Endothelial cell (in vitro differentiated cells): ENCODE data around the gene CACNB2. TPM values are rescaled to one million over a fixed set of nuclear protein-coding genes. Genes with fewer than 3 reads are reported as not detected.
"Not testable (repeated sequence)": the region's sequence is repeated elsewhere in the genome, so short reads cannot be mapped to it uniquely, and the experiment has no call there.

ENCODE experiments used
- DNase-seq: peaks from one replicate; pipeline ENCODE4 v3.0.0; 2021; ENCODE audit warnings: low spot score
- H3K27ac Mint-ChIP-seq: one replicate; pipeline ENCODE4 v1.8.0; 2021; ENCODE audit warnings: mixed read lengths, inconsistent platforms; ENCODE audit not compliant: unreplicated experiment
- H3K27me3 Mint-ChIP-seq: one replicate; pipeline ENCODE4 v1.8.0; 2021; ENCODE audit warnings: mild to moderate bottlenecking, moderate library complexity, mixed read lengths, inconsistent platforms; ENCODE audit not compliant: unreplicated experiment
- H3K36me3 Mint-ChIP-seq: one replicate; pipeline ENCODE4 v1.8.0; 2021; ENCODE audit warnings: mild to moderate bottlenecking, low read depth, mixed read lengths, inconsistent platforms; ENCODE audit not compliant: unreplicated experiment
- H3K4me1 Mint-ChIP-seq: one replicate; pipeline ENCODE4 v1.8.0; 2021; ENCODE audit warnings: mild to moderate bottlenecking, mixed read lengths, inconsistent platforms; ENCODE audit not compliant: unreplicated experiment
- H3K4me3 Mint-ChIP-seq: one replicate; pipeline ENCODE4 v1.8.0; 2021; ENCODE audit warnings: mild to moderate bottlenecking, mixed read lengths, inconsistent platforms; ENCODE audit not compliant: unreplicated experiment
- H3K9me3 Mint-ChIP-seq: one replicate; pipeline ENCODE4 v1.8.0; 2021; ENCODE audit warnings: mixed read lengths, inconsistent platforms; ENCODE audit not compliant: unreplicated experiment
- total RNA-seq: library from RNA; stranded (reverse); fragmentation: NEBNext Ultra II Directional; extraction: Animal tissue kit (Norgen Biotek cat#: 25700); gene quantifications from one replicate; pipeline ENCODE4 v1.2.1, GENCODE V29; 2021; ENCODE audit not compliant: unreplicated experiment
- TF ChIP-seq, protein P1 (sequence below): fragments of 200-600 bp; sonication (generic); IDR thresholded peaks from one replicate; pipeline ENCODE4 v1.5.0; 2021; ENCODE audit warnings: antibody characterized with exemption; ENCODE audit not compliant: unreplicated experiment

The CACNB2 gene
- total RNA-seq, 1 donor from 2014 or later = 1.5 TPM

DNA sequence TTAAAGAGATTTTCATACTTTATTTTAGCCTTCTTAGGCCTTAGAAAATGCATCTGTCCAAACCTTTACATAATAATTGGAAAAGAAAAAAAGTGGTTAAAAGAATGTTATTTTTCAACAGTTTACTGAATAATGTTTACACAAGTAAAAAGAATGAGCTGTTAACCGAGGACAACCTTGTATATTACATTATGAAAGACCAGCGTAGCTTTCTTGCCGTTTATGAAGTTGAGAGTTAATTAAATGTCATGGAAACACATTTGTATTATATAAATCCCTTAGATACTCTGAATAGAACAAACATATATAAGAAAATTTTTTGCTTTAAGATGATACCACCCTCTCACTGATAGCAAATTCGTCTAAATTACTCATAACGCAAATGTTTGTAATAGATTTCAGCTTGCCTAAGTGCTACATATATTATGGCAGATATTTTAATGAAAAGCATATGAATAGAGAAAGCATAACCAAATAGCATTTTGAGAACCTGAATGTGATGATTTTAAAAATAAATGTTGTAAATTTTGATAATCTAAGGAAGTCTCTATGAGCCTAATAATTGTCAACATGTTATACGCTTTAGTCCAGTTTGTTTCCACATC is 9.1 kb downstream of the CACNB2 start:
- DNase-seq = no peak
- H3K4me3 Mint-ChIP-seq = no peak overlapping the region
- no peaks in the 10 kb centered on the region for H3K9me3 Mint-ChIP-seq
- H3K27ac Mint-ChIP-seq = no peak overlapping the region
- H3K4me1 Mint-ChIP-seq = peaks cover 12% of the 10 kb centered on the region
- no peaks in the 10 kb centered on the region for H3K36me3 Mint-ChIP-seq
- peaks cover 1% of the 10 kb centered on the region for H3K27me3 Mint-ChIP-seq
- TF ChIP-seq, protein P1, sequence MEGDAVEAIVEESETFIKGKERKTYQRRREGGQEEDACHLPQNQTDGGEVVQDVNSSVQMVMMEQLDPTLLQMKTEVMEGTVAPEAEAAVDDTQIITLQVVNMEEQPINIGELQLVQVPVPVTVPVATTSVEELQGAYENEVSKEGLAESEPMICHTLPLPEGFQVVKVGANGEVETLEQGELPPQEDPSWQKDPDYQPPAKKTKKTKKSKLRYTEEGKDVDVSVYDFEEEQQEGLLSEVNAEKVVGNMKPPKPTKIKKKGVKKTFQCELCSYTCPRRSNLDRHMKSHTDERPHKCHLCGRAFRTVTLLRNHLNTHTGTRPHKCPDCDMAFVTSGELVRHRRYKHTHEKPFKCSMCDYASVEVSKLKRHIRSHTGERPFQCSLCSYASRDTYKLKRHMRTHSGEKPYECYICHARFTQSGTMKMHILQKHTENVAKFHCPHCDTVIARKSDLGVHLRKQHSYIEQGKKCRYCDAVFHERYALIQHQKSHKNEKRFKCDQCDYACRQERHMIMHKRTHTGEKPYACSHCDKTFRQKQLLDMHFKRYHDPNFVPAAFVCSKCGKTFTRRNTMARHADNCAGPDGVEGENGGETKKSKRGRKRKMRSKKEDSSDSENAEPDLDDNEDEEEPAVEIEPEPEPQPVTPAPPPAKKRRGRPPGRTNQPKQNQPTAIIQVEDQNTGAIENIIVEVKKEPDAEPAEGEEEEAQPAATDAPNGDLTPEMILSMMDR = no peak

DNA sequence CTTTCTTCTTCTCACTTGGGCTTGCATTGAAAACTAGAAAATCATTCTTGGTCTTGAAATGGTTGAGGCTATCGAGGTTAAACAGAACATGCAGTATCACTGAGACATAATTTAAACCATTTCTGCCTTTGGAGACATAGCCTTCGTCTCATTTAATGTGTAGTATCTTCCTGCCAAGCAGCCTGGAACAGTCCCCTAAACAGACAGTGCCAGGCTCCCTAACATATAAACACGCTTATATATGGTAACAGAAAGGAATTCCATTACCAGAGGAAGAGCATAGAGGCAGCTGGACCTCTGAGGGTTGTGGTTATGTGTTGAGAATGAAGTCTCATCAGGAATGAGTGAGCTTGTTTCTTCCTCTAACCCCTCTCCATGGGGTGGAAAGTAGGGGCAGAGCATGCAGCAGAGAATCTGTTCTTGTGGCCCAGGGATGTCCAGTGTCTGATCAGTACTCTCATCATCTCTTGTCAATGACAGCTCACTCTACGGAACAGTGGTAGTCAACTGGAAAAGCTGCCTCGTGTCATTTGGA is 11.2 kb downstream of the CACNB2 start:
- no peak for DNase-seq
- no peak overlapping the region for H3K27ac Mint-ChIP-seq
- H3K27me3 Mint-ChIP-seq = peaks cover 1% of the 10 kb centered on the region
- no peak overlapping the region for H3K4me3 Mint-ChIP-seq
- H3K9me3 Mint-ChIP-seq = no peaks in the 10 kb centered on the region
- H3K4me1 Mint-ChIP-seq = no peaks in the 10 kb centered on the region
- no peaks in the 10 kb centered on the region for H3K36me3 Mint-ChIP-seq
- TF ChIP-seq, protein P1 = no peak

DNA sequence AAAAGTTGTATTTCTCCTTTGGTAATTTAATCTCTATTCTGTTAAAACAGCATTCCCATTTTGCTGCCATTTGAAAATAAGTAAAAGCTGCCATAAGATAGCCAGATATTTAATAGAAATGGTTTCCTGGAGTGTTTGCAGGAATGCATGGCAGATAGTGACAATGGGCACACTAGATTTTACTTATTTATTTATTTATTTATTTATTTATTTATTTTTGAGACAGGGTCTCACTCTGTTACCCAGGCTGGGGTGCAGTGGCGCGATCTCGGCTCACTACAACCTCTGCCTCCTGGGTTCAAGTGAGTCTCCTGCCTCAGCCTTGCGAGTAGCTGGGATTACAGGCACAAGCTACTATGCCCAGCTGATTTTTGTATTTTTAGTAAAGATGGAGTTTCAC is 13.2 kb downstream of the CACNB2 start:
- not testable (repeated sequence) for H3K36me3 Mint-ChIP-seq, H3K4me3 Mint-ChIP-seq, H3K27ac Mint-ChIP-seq, DNase-seq, H3K4me1 Mint-ChIP-seq, H3K9me3 Mint-ChIP-seq, H3K27me3 Mint-ChIP-seq

DNA sequence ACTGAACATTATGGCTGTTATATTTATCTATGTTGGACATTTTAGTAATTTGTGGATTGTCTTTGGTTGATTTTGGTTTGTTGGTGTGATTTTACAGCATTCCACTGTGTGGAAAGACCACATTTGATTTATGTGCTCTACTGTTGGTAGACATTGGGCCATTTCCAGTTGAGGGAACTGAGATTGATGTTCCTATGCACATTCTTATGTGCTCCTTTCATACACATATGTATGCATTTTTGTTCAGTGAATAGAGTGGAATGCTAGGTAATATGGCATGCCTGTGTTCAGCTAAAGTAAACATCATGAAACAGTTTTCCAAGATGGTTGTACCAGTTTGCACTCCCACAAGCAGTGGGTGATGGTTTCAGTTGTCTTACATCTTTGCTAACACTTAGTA is 15.1 kb downstream of the CACNB2 start:
- Mint-ChIP-seq H3K27me3 (peaks cover 1% of the 10 kb centered on the region), H3K27ac (no peak overlapping the region), H3K4me1 (no peaks in the 10 kb centered on the region), H3K36me3 (no peaks in the 10 kb centered on the region), H3K9me3 (no peaks in the 10 kb centered on the region), H3K4me3 (no peak overlapping the region)
- no peak for DNase-seq
- TF ChIP-seq, protein P1 = no peak

DNA sequence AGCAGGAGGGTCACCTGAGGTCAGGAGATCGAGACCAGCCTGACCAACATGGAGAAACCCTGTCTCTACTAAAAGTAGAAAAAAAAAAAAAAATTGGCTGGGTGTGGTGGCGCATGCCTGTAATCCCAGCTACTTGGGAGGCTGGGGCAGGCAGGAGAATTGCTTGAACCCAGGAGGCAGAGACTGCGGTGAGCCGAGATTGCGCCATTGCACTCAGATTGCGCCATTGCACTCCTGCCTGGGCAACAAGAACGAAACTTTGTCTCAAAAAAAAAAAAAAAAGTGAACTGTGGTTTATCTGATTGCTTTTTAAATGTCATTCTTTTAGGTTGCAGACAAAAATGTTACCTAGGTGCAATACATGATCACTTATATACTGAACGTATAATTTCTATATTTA is 16.6 kb downstream of the CACNB2 start:
- H3K27me3 Mint-ChIP-seq, H3K36me3 Mint-ChIP-seq, H3K4me1 Mint-ChIP-seq, H3K27ac Mint-ChIP-seq, H3K4me3 Mint-ChIP-seq, DNase-seq, H3K9me3 Mint-ChIP-seq: not testable (repeated sequence)

DNA sequence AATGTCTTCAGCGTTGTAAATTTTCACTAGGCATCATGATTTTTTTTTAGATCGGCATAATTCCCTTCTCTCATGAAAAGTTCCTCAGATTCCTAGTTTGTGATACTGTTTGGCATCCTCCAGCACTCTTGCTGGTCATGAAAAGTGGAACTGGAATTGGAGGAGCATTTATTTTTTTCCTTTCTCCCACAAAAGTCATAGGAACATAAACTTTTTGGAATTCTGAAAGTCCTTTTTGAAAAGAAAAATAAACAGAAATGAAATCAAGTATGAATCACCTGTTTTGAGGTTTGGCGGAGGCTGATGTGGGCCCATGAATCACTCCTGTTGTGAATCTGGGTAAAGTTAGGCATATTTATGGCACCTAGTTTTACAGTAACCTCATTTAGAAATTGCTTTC is 17.7 kb downstream of the CACNB2 start:
- H3K27me3 Mint-ChIP-seq = no peaks in the 10 kb centered on the region
- H3K36me3 Mint-ChIP-seq = no peaks in the 10 kb centered on the region
- H3K4me1 Mint-ChIP-seq = no peaks in the 10 kb centered on the region
- H3K9me3 Mint-ChIP-seq = no peaks in the 10 kb centered on the region
- no peak for DNase-seq
- no peak overlapping the region for H3K27ac Mint-ChIP-seq
- H3K4me3 Mint-ChIP-seq = no peak overlapping the region
- TF ChIP-seq, protein P1 = no peak
